GM12878 (cell line): ENCODE measurements around the gene ABCC4. TPM values are rescaled to one million over a fixed set of nuclear protein-coding genes. Genes with fewer than 3 reads are reported as not detected.

Experiments
- ATAC-seq: fragments of 200-7000 bp; cut with Tn5 transposase; 3 replicates; pipeline ENCODE4 v1.9.1; 2020; ENCODE audit warnings: mild to moderate bottlenecking, moderate library complexity
- BruUV-seq: library from RNA; stranded (reverse); fragments of 400-500 nt; replicated peaks from 2 replicates; lab custom pipeline; 2021; lab: Mats Ljungman, UMichigan
- CTCF ChIA-PET: fragments of 300-600 bp; sonication (Branson Sonifier 250); formaldehyde crosslinking; extraction: SDS; loops from one replicate; lab custom pipeline; 2021; ENCODE audit warnings: inconsistent platforms; lab: Yijun Ruan, JAX
- POLR2A ChIA-PET: fragments of 350-600 bp; formaldehyde crosslinking; extraction: SDS; loops from one replicate; lab custom pipeline; 2021; ENCODE audit warnings: inconsistent platforms; lab: Charles Lee
- RAD21 ChIA-PET: fragments of 300-600 bp; sonication (Branson Sonifier 250); formaldehyde crosslinking; loops from one replicate; lab custom pipeline; 2023; ENCODE audit warnings: antibody characterized with exemption; ENCODE audit not compliant: unreplicated experiment; lab: Charles Lee
- SMC1A ChIA-PET: fragments of 300-600 bp; sonication (Branson Sonifier 250); formaldehyde crosslinking; loops from one replicate; lab custom pipeline; 2023; ENCODE audit not compliant: unreplicated experiment, uncharacterized antibody; lab: Charles Lee
- DNase-seq: peaks from one replicate; pipeline ENCODE4 v3.0.0-alpha.2; 2011; ENCODE audit warnings: low read depth, low spot score
- FAIRE-seq: peaks from 3 replicates; lab custom pipeline; 2011; peaks lifted over from hg19 to GRCh38; lab: Jason Lieb, UNC
- H2AFZ ChIP-seq: 2 replicates; pipeline ENCODE4 v1.6.0; 2011; ENCODE audit warnings: low read depth, low read length, control low read depth; ENCODE audit not compliant: control insufficient read depth
- H3K27ac ChIP-seq: 2 replicates; pipeline ENCODE4 v1.5.1; 2011; ENCODE audit warnings: control low read depth; ENCODE audit not compliant: control insufficient read depth, insufficient read depth
- H3K27me3 ChIP-seq, 2 experiments: replicated peaks in 1 of 2; 2 replicates each; pipeline versions ENCODE4 v1.6.0 to v1.6.1; 2011; ENCODE audit warnings: low read length in 1 of 2; ENCODE audit not compliant: control insufficient read depth in 2 of 2, insufficient read depth in 2 of 2
- H3K36me3 ChIP-seq, 2 experiments: 2 replicates each; pipeline ENCODE4 v1.5.1; 2011; ENCODE audit warnings: low read length in 1 of 2; ENCODE audit not compliant: control insufficient read depth in 2 of 2, insufficient read depth in 2 of 2
- H3K4me1 ChIP-seq: 2 replicates; pipeline ENCODE4 v1.6.1; 2011; ENCODE audit warnings: mild to moderate bottlenecking, low read length, moderate library complexity, mixed read lengths; ENCODE audit not compliant: control insufficient read depth, insufficient read depth
- H3K4me2 ChIP-seq: 2 replicates; pipeline ENCODE4 v1.6.0; 2011; ENCODE audit warnings: control low read depth; ENCODE audit not compliant: control insufficient read depth, insufficient read depth
- H3K4me3 ChIP-seq: fragments of 200-600 bp; sonication (generic); 2 replicates; pipeline ENCODE4 v1.5.1; 2016
- H3K79me2 ChIP-seq: 2 replicates; pipeline ENCODE4 v1.6.0; 2011; ENCODE audit warnings: low read length; ENCODE audit not compliant: control insufficient read depth, insufficient read depth
- H3K9ac ChIP-seq: 2 replicates; pipeline ENCODE4 v1.8.0; 2011; ENCODE audit warnings: low read length, control low read depth, mixed read lengths; ENCODE audit not compliant: control insufficient read depth, insufficient read depth
- H3K9me3 ChIP-seq: replicated peaks from 3 replicates; pipeline ENCODE4 v1.5.1; 2011; ENCODE audit warnings: mild to moderate bottlenecking, low read length; ENCODE audit not compliant: control insufficient read depth, insufficient read depth
- H4K20me1 ChIP-seq: 2 replicates; pipeline ENCODE4 v1.6.0; 2011; ENCODE audit not compliant: control insufficient read depth, insufficient read depth
- DPF2 ChIP-seq: fragments of 450-650 bp; IDR thresholded peaks from 2 replicates; pipeline ENCODE4 v1.6.1; 2017; ENCODE audit warnings: mild to moderate bottlenecking
- HDAC6 ChIP-seq: fragments of 200-600 bp; sonication (generic); IDR thresholded peaks from one replicate; pipeline ENCODE4 v1.8.0; 2017; ENCODE audit warnings: antibody characterized with exemption; ENCODE audit not compliant: unreplicated experiment
- IKZF1 ChIP-seq: fragments of 450-650 bp; conservative IDR thresholded peaks from 2 replicates; pipeline ENCODE4 v1.6.1; 2017; ENCODE audit warnings: antibody characterized with exemption, mild to moderate bottlenecking
- POLR2AphosphoS2 ChIP-seq: IDR thresholded peaks from 2 replicates; pipeline ENCODE4 v1.6.1; 2011; ENCODE audit warnings: low read depth, mild to moderate bottlenecking, low read length, improper control_type of control experiment, moderate library complexity
- POU2F2 ChIP-seq: IDR thresholded peaks from 3 replicates; pipeline ENCODE4 v1.6.1; 2011; ENCODE audit warnings: low read depth, mild to moderate bottlenecking, low read length, borderline replicate concordance
- RAD51 ChIP-seq: fragments of 450-650 bp; IDR thresholded peaks from 2 replicates; pipeline ENCODE4 v1.6.1; 2016; ENCODE audit warnings: moderate library complexity, mild to moderate bottlenecking, inconsistent platforms
- TCF3 ChIP-seq: IDR thresholded peaks from 2 replicates; pipeline ENCODE4 v1.6.1; 2012; ENCODE audit warnings: low read depth, mild to moderate bottlenecking, low read length, borderline replicate concordance; ENCODE audit not compliant: insufficient read depth
- WGBS: methylation state at CpG from one replicate; pipeline ENCODE4 v1.1.6; 2016; ENCODE audit warnings: low lambda C conversion rate; ENCODE audit not compliant: insufficient replicate concordance, insufficient coverage; ENCODE audit errors: missing lambda C conversion rate; 5-methylcytosine and 5-hydroxymethylcytosine counted together
- in situ Hi-C: fragments of 300-500 bp; cut with MboI; formaldehyde crosslinking; loops from 9 replicates; pipeline ENCODE4 v1.14.3; 2018; ENCODE audit warnings: mixed read lengths
- intact Hi-C: fragments of 100-400 bp; cut with micrococcal nuclease; formaldehyde crosslinking; loops from one replicate; pipeline ENCODE4 v1.14.2; 2022; ENCODE audit not compliant: unreplicated experiment
- polyA plus RNA-seq, 11 experiments: library from polyadenylated mRNA; depleted of rRNA in 4 of 11; unstranded in 6 of 11; stranded (reverse) in 5 of 11; fragments of >200 nt; fragmentation: Nextera tagmentation in 4 of 11; fragmentation: Illumina TruSeq in 1 of 11; extraction: Ambion mirVana in 4 of 11; extraction: Trizol in 1 of 11; gene quantifications; 1 replicate in 1 of 11; 2 replicates in 10 of 11; pipeline versions ENCODE4 v1.2.1 to v1.2.3, GENCODE V29; 2011 to 2016; ENCODE audit warnings: inconsistent platforms in 2 of 11, missing spikeins in 2 of 11, low read depth in 1 of 11
- total RNA-seq, 4 experiments: library from RNA; depleted of rRNA in 3 of 4; stranded (reverse); fragments of >200 nt in 3 of 4; fragmentation: Illumina TruSeq in 1 of 4; extraction: Trizol in 1 of 4; gene quantifications; 2 replicates each; pipeline versions ENCODE4 v1.2.1 to v1.2.3, GENCODE V29; 2013 to 2021
- TF ChIP-seq, protein P1 (sequence below): fragments of 450-650 bp; formaldehyde crosslinking; IDR thresholded peaks from 2 replicates; pipeline ENCODE4 v1.5.0; 2022; ENCODE audit warnings: mild to moderate bottlenecking, missing genetic modification characterization
- TF ChIP-seq, protein P2 (sequence below): fragments of 450-650 bp; conservative IDR thresholded peaks from 2 replicates; pipeline ENCODE4 v1.6.1; 2017; ENCODE audit warnings: mild to moderate bottlenecking, moderate library complexity
- TF ChIP-seq, protein P3 (sequence below): IDR thresholded peaks from 2 replicates; pipeline ENCODE4 v1.6.1; 2012; ENCODE audit warnings: low read depth, low read length, improper control_type of control experiment
- TF ChIP-seq, protein P4 (sequence below): IDR thresholded peaks from 2 replicates; pipeline ENCODE4 v1.6.1; 2011; ENCODE audit warnings: borderline replicate concordance, low read depth, mild to moderate bottlenecking, moderate library complexity, low read length; ENCODE audit not compliant: insufficient read depth, poor library complexity, severe bottlenecking

ABCC4 gene
- total and polyA plus RNA-seq, 10 of the 15 experiments (the other 5 are each of a cell fraction or from before 2014, with no cell fraction given), result 7.2 to 44.4 (median 24.1) TPM

DNA sequence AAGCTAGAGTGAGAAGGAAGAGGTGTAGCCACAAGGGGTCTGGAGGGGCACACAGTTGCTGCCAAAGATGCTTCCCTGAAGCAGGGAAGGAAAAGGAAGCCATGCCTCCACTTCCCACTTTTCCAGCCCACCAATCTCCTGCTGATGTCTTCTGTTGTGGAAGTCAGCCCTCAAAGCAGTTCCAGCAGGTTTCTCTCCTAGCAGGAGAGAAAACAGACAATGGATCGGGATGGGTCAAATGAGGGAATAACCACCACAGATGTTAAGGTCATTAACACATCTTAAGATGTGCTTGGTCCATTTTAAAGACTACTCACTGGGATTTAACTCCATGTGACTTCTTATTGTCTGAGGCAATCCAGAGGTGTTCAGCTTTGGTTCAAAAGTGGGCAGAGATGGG, 304.8 kb downstream of the ABCC4 start (continued):
- TF ChIP-seq, protein P1, sequence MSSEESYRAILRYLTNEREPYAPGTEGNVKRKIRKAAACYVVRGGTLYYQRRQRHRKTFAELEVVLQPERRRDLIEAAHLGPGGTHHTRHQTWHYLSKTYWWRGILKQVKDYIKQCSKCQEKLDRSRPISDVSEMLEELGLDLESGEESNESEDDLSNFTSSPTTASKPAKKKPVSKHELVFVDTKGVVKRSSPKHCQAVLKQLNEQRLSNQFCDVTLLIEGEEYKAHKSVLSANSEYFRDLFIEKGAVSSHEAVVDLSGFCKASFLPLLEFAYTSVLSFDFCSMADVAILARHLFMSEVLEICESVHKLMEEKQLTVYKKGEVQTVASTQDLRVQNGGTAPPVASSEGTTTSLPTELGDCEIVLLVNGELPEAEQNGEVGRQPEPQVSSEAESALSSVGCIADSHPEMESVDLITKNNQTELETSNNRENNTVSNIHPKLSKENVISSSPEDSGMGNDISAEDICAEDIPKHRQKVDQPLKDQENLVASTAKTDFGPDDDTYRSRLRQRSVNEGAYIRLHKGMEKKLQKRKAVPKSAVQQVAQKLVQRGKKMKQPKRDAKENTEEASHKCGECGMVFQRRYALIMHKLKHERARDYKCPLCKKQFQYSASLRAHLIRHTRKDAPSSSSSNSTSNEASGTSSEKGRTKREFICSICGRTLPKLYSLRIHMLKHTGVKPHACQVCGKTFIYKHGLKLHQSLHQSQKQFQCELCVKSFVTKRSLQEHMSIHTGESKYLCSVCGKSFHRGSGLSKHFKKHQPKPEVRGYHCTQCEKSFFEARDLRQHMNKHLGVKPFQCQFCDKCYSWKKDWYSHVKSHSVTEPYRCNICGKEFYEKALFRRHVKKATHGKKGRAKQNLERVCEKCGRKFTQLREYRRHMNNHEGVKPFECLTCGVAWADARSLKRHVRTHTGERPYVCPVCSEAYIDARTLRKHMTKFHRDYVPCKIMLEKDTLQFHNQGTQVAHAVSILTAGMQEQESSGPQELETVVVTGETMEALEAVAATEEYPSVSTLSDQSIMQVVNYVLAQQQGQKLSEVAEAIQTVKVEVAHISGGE (CRISPR knock-in tag), result no peak
- no peak for TF ChIP-seq HDAC6

DNA sequence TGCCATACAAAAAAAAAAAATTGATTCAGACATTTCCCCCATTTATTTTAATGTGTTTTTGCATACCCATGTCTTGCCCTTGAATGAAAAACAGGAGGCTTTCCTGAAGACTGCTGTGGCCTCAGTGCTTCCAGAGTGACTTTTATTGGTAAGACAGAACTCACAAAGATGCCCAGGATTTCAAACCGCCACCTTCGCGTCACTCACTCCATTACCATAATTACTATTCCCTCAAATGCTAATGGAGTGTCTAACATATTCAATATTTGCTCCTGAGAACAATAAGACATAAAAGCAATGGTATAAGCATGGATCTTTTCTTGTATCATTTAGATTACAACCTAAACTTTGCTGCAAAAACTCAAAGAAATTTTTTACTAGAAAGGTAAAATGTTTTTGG, 306.7 kb downstream of the ABCC4 start:
- Histone ChIP-seq H3K79me2 (no peaks in the 10 kb centered on the region), H3K9ac (no peak overlapping the region), H3K4me3 (no peak overlapping the region), H3K27ac (no peak overlapping the region), H4K20me1 (no peaks in the 10 kb centered on the region), H2AFZ (no peak overlapping the region), H3K36me3 (no peaks in the 10 kb centered on the region), H3K4me2 (no peak overlapping the region), H3K4me1 (no peaks in the 10 kb centered on the region), H3K9me3 (no peaks in the 10 kb centered on the region), H3K27me3 (peaks cover 0 to 2% of the 10 kb centered on the region in 2 experiments; a peak in 2 of 4 replicates)
- CTCF ChIA-PET, result no interaction called here
- ATAC-seq (no peak), DNase-seq (no peak), FAIRE-seq (no peak)
- in situ Hi-C loops, result no loop called here
- intact Hi-C loops, result no loop called here
- TF ChIP-seq RAD51 (no peak), DPF2 (no peak), POU2F2 (no peak), POLR2AphosphoS2 (no peak), TCF3 (no peak), IKZF1 (no peak)
- TF ChIP-seq, protein P2, sequence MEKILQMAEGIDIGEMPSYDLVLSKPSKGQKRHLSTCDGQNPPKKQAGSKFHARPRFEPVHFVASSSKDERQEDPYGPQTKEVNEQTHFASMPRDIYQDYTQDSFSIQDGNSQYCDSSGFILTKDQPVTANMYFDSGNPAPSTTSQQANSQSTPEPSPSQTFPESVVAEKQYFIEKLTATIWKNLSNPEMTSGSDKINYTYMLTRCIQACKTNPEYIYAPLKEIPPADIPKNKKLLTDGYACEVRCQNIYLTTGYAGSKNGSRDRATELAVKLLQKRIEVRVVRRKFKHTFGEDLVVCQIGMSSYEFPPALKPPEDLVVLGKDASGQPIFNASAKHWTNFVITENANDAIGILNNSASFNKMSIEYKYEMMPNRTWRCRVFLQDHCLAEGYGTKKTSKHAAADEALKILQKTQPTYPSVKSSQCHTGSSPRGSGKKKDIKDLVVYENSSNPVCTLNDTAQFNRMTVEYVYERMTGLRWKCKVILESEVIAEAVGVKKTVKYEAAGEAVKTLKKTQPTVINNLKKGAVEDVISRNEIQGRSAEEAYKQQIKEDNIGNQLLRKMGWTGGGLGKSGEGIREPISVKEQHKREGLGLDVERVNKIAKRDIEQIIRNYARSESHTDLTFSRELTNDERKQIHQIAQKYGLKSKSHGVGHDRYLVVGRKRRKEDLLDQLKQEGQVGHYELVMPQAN, result no peak
- TF ChIP-seq, protein P3, sequence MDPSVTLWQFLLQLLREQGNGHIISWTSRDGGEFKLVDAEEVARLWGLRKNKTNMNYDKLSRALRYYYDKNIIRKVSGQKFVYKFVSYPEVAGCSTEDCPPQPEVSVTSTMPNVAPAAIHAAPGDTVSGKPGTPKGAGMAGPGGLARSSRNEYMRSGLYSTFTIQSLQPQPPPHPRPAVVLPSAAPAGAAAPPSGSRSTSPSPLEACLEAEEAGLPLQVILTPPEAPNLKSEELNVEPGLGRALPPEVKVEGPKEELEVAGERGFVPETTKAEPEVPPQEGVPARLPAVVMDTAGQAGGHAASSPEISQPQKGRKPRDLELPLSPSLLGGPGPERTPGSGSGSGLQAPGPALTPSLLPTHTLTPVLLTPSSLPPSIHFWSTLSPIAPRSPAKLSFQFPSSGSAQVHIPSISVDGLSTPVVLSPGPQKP, result no peak
- TF ChIP-seq, protein P4, sequence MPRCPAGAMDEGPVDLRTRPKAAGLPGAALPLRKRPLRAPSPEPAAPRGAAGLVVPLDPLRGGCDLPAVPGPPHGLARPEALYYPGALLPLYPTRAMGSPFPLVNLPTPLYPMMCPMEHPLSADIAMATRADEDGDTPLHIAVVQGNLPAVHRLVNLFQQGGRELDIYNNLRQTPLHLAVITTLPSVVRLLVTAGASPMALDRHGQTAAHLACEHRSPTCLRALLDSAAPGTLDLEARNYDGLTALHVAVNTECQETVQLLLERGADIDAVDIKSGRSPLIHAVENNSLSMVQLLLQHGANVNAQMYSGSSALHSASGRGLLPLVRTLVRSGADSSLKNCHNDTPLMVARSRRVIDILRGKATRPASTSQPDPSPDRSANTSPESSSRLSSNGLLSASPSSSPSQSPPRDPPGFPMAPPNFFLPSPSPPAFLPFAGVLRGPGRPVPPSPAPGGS, result no peak
- WGBS, result 41% methylated on average over 3 of the region's 3 CpGs
- SMC1A ChIA-PET, result no interaction called here
- RAD21 ChIA-PET, result no interaction called here
- no TSS peak for BruUV-seq
- POLR2A ChIA-PET, result no interaction called here
